GM21576 (cell line): ENCODE data around the gene CFAP20DC.
"Not testable (repeated sequence)": the region's sequence is repeated elsewhere in the genome, so short reads cannot be mapped to it uniquely, and the experiment has no call there.

Experiments used
- ATAC-seq: cut with Tn5 transposase; IDR thresholded peaks from one replicate; pipeline ENCODE4 v1.9.1; 2021; ENCODE audit warnings: mild to moderate bottlenecking, moderate library complexity; ENCODE audit not compliant: unreplicated experiment

CFAP20DC gene

DNA sequence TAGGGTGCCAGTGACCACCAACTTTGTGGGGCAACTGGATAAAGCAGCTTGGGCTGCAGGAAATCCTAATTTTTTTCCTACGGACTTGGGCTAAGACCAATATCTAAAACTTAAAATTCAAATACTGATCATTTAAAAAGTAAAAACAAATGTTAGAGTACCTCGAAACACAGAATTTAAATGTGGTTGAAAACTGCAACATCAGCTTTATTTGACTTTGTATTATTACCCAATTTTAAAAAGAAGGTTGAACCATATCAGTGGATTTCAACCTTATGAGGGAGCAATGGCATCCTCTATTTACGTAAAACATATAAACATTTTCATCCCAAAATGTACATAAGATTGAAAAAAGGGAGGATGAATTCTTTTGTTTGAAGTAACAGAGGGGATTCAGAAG, 26.2 kb downstream of the CFAP20DC start:
- no peak for ATAC-seq

DNA sequence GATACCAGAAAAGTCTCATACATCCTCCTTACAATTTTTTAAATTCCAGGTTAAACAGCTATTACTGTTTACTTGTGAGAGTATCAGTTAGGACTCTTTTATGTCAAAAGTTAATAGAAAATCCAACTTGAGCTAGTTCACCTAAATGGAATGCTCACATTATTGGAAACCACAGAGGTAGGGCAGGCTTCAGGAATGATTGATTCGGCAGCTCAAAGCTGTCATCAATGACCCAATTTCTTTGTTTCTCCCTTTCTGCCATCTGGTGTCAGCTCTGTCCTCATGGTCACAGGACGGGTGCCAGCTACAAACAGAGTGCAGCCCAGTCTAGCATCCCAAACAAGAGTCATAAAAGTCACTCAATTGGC, 32.2 kb downstream of the CFAP20DC start:
- ATAC-seq, result no peak

DNA sequence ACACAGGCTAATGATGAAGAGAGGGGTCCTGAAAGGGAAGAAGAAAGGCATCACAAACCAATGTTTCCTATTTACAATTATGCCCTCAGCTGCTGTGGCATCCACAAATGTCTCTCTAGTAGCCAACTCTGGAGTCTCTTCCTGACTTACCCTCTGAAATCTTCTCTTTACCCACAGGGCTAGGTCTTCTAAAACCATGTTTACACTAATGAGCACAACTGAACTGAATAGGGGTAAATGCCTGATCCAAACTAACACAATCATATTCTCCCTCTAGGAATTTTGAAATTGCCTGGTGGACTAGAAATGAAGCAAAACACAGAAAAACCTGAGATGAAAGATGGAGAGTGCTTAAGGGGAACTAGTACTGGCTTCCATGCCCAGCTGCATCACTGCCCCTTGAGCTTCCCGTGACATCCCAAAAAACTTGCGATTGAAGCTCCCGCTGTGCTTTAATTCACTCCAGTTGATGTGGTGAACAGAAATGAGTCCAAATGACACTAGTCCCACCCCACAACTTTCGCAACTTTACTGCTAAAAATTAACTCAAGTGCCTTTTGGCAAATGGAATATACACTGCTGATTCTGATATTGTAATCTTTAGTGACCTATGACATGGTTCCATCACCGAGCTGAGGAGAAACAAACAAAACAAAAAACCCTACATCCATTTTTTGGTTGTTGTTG, 32.8 kb downstream of the CFAP20DC start:
- no peak for ATAC-seq

DNA sequence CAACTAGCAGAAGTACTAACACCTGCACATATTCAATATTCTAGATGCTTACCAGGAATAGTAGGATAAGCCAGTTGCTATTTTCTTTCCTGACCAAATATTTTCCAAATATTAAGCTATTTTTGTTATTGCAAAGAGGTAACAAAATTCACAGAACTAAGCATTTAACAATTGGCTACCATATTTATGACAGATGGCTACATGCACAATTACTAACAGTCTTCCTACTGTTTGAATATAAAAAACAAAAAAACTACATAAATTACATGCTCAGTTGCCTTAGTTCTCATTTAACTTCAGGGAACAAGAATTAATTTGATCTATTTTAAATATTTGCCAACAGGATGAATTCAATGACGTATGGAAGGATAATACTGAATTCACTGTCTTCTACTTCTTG, 36.2 kb downstream of the CFAP20DC start:
- ATAC-seq, result no peak

DNA sequence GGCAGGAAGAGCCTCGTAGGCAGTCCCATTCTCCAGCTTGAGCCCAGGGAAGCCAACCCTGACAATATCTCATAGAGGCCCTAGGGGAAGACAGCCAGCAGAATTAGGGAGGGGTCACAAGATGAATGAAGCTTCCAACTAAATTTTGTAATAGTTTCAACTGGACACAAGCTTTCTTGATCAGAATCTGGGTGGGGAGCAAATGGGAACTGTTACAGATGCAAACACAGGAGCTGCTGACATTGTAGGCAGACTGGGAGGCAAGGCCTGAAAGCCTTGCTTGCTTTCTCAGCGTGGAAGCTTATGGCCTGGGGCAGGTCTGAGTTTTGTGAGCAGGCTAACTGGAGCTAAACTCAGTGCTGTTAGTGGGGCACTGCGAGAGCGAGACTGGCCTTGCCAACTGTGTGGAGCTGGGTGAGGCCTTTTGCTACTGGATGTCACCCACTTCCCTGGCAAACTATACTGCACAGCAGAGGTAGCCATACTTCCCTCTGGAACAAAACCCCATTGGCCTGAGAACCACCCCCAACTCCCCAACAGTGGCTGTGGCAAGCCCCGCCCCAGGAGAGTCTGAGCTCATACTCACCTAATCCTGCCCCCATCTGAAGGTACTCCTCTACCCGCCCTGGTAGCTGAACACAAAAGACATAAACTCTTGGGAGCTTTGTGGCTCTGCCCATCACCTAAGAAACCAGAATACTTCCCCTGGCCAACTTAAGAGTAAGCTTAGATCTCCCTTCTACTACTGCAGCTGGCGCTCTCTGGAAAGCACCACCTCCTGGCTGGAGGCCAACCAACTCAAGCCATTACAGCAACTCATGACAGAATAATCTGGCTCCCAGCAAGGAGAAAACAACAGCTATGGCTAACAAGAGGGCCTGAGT, 42.9 kb downstream of the CFAP20DC start:
- ATAC-seq, result no peak

DNA sequence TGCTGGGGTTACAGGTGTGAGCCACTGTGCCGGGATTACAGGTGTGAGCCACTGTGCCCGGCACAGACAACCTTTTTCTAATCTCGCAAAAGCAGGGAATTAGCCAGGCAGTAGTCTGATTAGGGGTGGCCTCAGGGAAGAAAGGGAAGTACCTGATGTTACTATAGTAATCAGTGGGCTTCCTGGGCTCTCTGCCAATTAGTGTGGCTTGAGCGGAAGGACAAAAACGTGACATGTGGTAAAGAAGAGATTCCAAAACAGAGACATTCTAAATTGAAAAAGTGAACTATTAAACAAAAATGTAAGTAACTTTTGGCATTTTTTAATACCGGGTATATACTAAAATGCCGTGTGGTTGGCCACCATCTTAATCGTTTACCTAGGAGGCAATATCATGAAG, 48.1 kb downstream of the CFAP20DC start:
- no peak for ATAC-seq

DNA sequence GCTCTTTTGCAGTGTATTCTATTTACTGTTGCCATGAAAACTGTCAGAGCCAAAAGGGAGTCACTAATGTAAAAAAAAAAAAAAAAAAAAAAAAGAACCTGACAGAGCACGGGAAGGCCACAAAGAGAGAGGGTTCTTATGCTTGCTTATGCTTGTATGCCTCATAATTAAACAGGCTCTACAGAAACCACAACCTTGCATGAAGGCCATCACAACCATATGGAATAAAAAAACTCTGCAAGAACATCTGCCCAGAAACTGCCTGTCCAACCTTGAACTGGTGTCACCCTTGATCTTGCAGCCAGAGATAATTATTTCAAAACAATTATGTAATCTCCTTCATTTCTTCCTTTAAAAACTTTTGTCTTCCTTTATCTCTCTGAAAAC, 50.1 kb downstream of the CFAP20DC start:
- no peak for ATAC-seq

DNA sequence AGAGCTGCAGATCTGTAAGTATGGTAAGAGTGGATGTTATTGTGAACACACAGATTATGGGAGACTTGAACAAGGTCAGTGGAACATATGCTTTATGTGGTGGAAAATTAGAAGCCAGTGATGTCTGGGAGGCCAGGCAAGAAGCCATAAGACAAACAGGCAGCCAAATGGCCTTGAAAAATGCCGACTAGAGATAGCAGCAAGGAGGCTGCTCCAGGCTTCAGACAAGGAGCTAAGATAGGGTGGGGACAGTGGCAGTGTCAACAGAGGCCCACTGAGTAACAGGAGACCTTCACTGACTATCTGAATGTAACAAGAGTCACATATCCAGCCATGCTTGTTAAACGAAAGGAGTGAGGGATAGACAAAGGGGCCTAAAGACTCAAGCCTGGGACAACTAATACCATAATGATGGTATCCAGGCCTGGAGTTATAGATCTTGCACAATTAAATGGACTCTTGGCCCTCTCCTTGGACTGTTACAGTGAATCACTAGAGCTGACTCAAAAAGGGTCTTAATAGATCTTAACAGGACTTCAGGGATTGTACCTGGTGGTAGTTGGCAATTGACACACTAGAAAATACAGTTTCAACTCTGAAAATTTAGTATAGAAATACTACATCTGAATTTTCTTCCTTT, 50.6 kb downstream of the CFAP20DC start:
- ATAC-seq, result no peak

DNA sequence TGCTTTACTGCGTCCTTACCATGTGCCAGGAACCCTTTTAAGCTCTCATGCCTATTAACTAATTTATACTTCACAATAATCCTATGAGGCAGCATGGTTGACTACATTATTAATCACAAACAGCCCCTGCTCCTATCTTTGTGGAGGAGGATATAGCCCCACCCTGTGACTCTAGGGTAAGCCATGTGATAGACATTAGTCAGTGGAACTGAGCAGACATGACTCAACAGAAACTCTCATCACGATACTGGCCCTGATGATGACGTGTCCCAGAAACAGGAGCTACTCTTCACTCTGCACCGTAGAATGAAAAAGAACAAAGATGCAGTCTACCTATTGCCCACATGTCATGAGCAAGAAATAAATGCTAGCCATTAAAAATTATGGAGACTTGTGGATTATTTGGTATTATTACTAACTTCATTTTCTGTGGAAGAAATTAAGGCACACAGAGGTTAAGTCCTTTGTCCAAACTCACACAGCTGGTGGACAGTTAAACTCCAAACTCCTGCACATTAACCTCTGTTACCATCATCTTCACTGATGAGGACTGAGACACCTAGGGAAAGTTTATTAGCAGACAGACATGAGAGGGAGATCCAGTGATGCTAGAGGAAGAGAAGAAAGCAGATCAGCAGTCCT, 51.2 kb downstream of the CFAP20DC start:
- no peak for ATAC-seq

DNA sequence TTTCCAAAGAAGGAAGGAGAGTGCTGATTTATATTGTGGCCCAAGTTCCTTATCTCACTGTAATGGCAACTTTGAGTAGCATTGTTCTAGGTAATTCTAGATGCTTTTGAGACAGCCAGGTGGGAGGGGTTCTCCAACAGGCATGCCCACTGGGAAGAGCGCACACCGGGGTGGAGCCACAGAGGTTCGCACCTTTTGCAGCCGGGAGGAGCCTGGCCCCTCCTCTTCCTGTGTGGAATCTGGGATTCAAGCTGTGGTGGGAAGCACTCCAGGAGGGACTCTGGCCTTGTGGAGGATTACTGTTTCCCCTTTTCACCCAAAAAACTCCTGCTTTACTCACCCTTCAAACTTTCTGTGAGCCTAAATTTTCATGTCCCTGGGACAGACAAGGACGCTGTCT, 53.1 kb downstream of the CFAP20DC start:
- no peak for ATAC-seq

DNA sequence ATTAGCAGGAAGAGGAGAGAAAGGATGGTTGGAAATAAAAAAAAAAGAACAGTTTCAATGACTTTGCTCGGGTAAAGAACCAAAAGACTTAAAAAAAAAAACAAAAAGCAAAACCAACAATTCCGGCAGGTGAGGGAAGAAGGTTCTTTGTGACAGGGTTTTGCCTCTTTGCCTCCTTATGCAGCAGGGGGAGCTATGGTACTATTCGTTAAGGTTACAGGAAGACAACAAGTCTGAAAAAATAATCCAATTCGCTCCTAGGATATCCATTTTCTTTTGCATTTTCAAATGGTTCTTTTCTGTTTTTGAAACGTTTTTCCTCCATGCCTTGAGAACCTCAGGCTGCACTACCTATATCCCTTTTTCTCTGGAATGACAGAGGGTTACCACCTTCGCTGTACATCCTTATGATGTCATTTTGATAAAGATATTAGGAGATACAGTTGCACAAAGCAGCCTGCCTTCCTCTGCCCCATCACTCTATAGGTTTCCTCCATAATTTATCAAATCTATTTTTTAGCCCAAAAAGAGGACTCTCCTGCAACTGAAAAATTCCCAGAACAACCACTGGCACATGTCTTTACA, 55.0 kb downstream of the CFAP20DC start:
- peak; percentile 47 for ATAC-seq

DNA sequence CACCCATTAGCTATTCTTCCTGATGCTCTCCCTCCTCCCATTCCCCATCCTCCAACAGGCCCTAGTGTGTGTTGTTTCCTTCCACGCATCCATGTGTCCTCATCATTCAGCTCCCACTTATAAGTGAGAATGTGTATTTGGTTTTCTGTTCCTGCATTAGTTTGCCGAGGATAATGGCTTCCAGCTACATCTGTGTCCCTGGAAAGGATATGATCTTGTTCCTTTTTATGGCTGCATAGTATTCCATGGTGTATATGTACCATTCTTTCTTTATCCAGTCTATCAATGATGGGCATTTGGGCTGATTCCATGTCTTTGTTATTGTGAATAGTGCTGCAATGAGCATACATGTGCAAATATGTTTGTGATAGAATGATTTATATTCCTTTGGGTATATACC, 56.3 kb downstream of the CFAP20DC start:
- ATAC-seq, result no peak

DNA sequence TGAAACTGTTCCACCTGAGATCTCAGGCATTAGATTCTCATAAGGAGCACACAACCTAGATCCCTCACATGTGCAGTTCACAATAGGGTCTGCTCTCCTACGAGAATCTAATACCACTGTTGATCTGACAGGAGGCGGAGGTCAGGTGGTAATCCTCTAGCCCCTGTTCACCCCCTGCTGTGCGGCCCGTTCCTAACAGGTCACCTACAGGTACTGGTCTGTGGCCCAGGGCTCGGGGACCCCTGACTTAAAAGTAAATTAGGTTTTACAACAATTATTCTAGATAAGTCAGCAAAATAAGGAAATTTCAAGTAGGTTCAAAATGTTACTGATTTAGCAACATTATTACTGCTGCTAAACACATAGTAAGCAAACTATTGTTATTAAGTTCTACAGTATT, 58.2 kb downstream of the CFAP20DC start:
- ATAC-seq, result no peak

DNA sequence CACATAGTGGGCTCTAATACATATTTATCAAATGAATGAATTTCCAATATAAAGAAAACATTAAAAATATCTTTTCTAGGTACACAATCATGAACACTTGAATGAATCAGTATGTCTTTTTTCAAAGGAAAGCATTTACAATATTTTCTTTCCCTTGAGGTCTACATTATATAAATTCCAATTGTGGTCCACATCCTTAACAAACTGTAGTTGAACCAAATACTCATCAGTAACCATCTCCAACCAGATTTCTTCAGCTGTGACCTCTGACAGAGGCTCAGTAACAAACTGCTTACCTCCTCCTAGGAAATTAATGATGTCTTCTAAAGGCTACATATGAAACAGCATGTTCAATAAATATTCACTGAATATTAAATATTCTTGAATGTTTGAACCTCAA, 58.8 kb downstream of the CFAP20DC start:
- ATAC-seq, result no peak

DNA sequence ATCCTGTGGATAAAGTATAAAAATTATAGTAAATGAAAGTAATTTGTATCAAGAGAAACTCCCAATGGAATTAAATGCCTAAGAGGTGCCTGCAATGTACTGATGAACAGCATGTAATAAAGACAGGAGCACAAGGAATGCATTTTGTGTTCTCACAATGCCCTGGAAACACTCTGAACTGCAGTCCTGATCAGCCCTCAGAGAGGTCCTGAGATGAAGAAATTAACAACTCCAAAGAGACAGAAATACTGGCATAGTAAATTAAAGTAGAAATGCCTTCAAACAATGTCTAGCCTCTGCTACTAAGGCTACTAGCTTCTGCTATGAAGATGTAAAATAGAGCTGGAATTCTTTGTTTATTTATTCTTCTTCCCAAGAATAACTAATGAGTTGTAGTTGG, 59.9 kb downstream of the CFAP20DC start:
- ATAC-seq, result no peak

DNA sequence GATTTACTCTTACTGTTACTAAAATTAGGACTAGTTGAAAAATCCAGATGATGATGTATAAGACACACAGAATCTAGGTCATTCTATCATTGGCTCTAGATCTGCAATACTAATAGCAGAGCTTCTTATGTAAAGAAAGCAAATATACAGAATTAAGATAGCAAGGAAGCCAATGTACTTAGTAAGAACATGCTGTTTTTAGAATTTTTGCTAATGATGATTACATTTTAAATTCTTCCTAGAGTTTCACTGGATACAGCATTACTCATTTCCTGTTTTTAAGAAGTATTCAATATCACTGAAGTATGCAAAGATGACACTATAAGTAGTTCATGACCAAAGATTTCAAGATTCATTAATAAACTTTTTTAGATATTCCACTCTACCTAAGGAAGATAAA, 60.7 kb downstream of the CFAP20DC start:
- ATAC-seq, result no peak

DNA sequence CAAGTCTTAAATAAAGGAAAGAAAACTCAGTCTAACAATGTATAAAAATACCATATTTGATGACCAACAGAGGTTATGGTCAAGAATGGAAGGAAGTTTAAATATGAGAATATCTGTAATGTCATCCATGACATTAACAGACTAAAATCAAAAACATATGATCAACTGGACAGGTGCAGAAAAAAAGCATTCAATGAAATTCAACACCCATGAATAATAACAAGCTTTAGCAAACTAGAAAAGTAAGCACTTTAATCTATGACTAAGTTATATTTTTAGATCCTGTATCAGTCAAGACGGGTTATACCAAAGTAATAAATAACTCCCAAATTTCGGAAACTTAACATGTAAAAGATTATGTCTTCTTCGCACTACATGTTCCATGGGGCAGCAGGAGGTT, 61.8 kb downstream of the CFAP20DC start:
- no peak for ATAC-seq

DNA sequence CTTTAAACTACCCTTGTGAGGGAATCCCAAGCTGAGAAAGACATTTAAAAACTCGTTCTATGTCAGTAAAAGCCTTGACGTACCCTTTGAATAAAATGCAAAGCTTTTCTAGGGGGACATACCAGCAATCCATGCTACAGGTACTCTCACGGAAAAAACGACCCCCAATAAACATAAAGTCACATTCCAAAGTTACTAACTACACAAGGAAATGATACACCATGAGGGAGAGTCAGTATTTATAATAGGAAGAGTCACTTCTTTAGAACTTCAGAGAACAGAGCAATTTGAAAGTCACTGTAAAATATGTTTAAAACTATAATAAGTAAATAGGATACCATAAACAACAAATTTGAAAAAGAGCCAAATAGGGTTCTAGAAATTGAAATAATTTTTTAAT, 63.2 kb downstream of the CFAP20DC start:
- ATAC-seq, result no peak

DNA sequence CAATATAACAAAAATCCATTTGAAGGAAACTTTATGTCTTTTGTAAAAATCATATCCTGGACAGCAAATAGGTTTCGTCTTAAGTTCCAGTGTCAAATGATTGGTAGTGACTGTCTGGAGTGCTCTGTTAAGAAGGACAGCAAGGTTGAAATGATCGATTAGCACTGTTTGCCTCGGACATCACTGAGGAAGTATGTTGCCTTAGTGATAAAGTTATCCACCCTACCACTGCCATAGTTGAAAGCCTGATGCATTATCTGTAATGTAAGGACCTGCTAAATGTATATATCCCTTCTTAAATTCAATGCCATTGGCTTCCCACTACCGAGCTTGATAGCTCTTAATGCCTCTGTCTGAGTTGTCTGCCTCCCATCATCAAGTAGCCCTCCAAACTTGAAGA, 70.0 kb downstream of the CFAP20DC start:
- ATAC-seq, result no peak

DNA sequence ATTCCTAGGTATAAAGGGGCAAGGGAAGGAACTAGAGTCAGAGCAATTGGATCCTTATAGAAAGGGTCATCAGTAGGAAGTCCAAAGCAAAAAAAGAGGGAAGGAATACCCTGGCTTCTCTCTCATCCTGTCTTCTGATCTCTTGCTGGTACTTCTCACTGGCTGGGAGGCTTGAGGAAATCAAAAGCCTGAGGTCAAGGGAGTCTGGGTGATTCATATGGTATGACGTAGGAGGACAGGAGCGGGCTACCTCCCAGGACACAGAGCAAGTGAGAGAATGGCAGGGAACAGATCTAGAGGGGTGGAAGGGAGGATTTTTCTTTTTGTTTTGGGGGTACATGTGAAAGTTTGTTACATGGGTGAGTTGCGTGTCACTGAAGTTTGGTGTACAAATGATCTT, 76.0 kb downstream of the CFAP20DC start:
- ATAC-seq, result no peak

DNA sequence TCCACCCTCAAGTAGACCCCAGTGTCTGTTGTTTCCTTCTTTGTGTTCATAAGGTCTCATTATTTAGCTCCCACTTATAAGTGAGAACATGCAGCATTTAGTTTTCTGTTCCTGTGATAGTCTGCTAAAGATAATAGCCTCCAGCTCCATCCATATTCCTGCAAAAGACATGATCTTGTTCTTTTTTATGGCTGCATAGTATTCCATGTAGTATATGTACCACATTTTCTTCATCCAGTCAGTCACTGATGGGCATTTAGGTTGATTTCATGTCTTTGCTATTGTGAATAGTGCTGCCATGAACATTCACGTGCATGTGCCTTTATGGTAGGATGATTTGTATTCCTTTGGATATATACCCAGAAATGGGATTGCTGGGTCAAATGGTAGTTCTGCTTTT, 82.0 kb downstream of the CFAP20DC start:
- ATAC-seq, result not testable (repeated sequence)
